ENCODE data around the gene RGL1. TPM values are rescaled to one million over a fixed set of nuclear protein-coding genes. Genes with fewer than 3 reads are reported as not detected.

Gene RGL1
- total RNA-seq (2021; fragmentation: NEBNext Ultra II Directional; extraction: Animal tissue kit (Norgen Biotek cat#: 25700)) = 10 to 100 TPM; 12.0 to 16.8 (median 14.7) TPM
- long read RNA-seq, full-length matches to known transcripts = 3 of 8 reads
- long read RNA-seq, partial matches to known transcripts = 3 of 8 reads
- long read RNA-seq, other reads (novel, unspliced or antisense) = 2 of 8 reads

DNA sequence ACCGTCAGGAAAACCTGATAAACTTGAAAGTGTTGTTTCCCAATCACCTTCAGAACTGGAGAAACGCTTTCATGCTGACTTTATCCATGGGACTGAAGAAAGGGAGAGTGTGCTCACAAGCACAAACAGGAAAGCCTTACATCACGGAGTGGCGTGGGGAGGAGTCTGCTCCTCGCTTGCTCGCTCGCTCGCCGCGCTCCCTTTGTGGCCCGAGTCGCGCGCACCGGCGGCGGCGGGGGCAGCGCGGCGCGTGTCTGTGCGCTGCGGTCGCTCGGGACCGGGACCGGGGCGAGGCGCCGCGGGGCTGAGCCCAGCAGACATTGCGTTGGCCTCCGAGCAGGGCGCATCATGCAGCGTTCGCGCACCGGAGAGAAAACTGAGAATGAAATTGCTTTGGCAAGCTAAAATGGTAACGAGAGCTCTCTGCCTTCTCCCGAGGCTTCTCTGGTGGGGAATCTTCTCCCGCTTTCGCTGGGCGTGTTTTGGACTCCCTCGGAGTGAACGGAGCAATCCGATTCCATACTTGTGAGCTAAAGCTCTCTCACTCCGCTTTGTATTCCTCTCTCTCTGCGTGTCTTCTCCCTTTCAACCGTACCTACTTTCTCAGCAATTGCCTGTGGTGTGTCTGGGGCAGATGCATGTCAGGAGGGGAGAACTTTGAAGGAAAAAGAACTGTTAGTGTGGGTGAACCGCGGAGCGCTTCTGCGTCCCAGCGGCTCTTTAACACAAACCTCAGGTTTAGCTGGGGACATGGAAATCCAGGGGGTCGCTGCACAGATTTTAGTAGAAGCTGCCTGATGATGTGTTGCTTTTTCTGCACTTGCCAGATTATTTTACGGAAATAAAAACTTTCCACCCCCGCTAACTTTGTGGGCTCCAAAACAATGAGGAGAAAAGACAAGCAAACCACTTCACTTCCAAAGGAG is at the start of gene RGL1:
Gene RGL1, plus strand, starts transcription at position 205 of the 926 bp plus-strand sequence. Its CDS starts 178 bp downstream, at position 383.
- H3K4me1 Mint-ChIP-seq (ENCODE audit: low read depth) = peaks cover 50% of the 10 kb centered on the region
- peak within 1 kb of the TSS; percentile 95 for H3K4me3 Mint-ChIP-seq
- H3K36me3 Mint-ChIP-seq (ENCODE audit: low read depth) = peaks cover 38% of the 10 kb centered on the region
- peaks cover 32% of the 10 kb centered on the region for H3K9me3 Mint-ChIP-seq
- peak within 1 kb of the TSS; percentile 86 for H3K27ac Mint-ChIP-seq
- peak; percentile 55 for DNase-seq
- TF ChIP-seq CTCF (IDR thresholded peaks at IDR 0.05) = no peak
- H3K27me3 Mint-ChIP-seq (ENCODE audit: insufficient read depth) = peaks cover 2% of the 10 kb centered on the region; the same call in 1 of the 2 replicates

GRCh38 chr1:183756326-183756725 is 48.6 kb upstream of the RGL1 start:
- TF ChIP-seq CTCF (IDR thresholded peaks at IDR 0.05) = no peak
- Mint-ChIP-seq H3K27me3 (ENCODE audit: insufficient read depth) (no peaks in the 10 kb centered on the region; the same call in 1 of the 2 replicates), H3K27ac (peak overlapping the region; percentile 76), H3K9me3 (peaks cover 13% of the 10 kb centered on the region), H3K36me3 (ENCODE audit: low read depth) (peaks cover 32% of the 10 kb centered on the region), H3K4me1 (ENCODE audit: low read depth) (peaks cover 33% of the 10 kb centered on the region), H3K4me3 (peak overlapping the region; percentile 74)
- DNase-seq = no peak

- Mint-ChIP-seq H3K27ac (peak overlapping the region; percentile 76), H3K36me3 (ENCODE audit: low read depth) (peaks cover 37% of the 10 kb centered on the region), H3K27me3 (ENCODE audit: insufficient read depth) (no peaks in the 10 kb centered on the region; the same call in 1 of the 2 replicates), H3K9me3 (peaks cover 11% of the 10 kb centered on the region), H3K4me3 (peak overlapping the region; percentile 74), H3K4me1 (ENCODE audit: low read depth) (peaks cover 40% of the 10 kb centered on the region)
- no peak for TF ChIP-seq CTCF (IDR thresholded peaks at IDR 0.05)
- peak; percentile 85 for DNase-seq
Observed at GRCh38 chr1:183757061-183757460, 47.9 kb upstream of the RGL1 start.

GRCh38 chr1:183758913-183759312 is 46.0 kb upstream of the RGL1 start:
- TF ChIP-seq CTCF (IDR thresholded peaks at IDR 0.05) = no peak
- no peak for DNase-seq
- peaks cover 16% of the 10 kb centered on the region for H3K9me3 Mint-ChIP-seq

DNA sequence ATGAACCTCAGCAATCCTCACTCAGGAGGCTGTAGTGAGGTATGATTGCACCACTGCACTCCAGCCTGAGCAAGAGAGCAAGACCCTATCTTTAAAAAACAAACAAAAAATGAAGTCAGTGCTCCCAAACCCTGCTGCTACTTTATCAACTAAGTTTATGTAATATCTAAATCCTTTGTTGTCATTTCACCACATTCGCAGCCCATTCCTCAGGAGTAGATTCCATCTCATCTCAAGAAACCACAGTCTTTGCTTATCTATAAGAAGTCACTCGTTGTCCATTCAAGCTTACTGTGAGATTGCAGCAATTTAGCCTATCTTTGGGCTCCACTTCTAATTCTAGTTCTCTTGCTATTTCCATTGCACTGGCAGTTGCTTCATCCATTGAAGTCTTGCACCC is 44.3 kb upstream of the RGL1 start:
- H3K36me3 Mint-ChIP-seq (ENCODE audit: low read depth) = peaks cover 45% of the 10 kb centered on the region
- no peak overlapping the region for H3K4me3 Mint-ChIP-seq
- H3K4me1 Mint-ChIP-seq (ENCODE audit: low read depth) = peaks cover 57% of the 10 kb centered on the region
- no peak for DNase-seq
- H3K27ac Mint-ChIP-seq = no peak overlapping the region
- H3K9me3 Mint-ChIP-seq = peaks cover 27% of the 10 kb centered on the region
- no peak for TF ChIP-seq CTCF (IDR thresholded peaks at IDR 0.05)
- no peaks in the 10 kb centered on the region; the same call in 1 of the 2 replicates for H3K27me3 Mint-ChIP-seq (ENCODE audit: insufficient read depth)

More at GRCh38 chr1:183758913-183759312, 46.0 kb upstream of the RGL1 start:
- no peaks in the 10 kb centered on the region; the same call in 1 of the 2 replicates for H3K27me3 Mint-ChIP-seq (ENCODE audit: insufficient read depth)
- H3K27ac Mint-ChIP-seq = no peak overlapping the region
- no peak overlapping the region for H3K4me3 Mint-ChIP-seq
- peaks cover 45% of the 10 kb centered on the region for H3K4me1 Mint-ChIP-seq (ENCODE audit: low read depth)
- peaks cover 34% of the 10 kb centered on the region for H3K36me3 Mint-ChIP-seq (ENCODE audit: low read depth)
